ENCODE measurements around the gene COL1A1. TPM values are rescaled to one million over a fixed set of nuclear protein-coding genes. Genes with fewer than 3 reads are reported as not detected.

COL1A1 gene
- total RNA-seq, 1 experiment from 2014 or later = 4.5 TPM

- Mint-ChIP-seq H3K27me3 (ENCODE audit: insufficient read depth, unreplicated experiment) (no peaks in the 10 kb centered on the region), H3K27ac (ENCODE audit: low read depth, unreplicated experiment) (no peak overlapping the region), H3K9me3 (ENCODE audit: unreplicated experiment) (no peaks in the 10 kb centered on the region), H3K36me3 (ENCODE audit: insufficient read depth, unreplicated experiment) (peaks cover 8% of the 10 kb centered on the region), H3K4me3 (ENCODE audit: unreplicated experiment) (no peak overlapping the region), H3K4me1 (ENCODE audit: insufficient read depth, unreplicated experiment) (peaks cover 53% of the 10 kb centered on the region)
- DNase-seq (ENCODE audit: unreplicated experiment) = no peak
- TF ChIP-seq, protein P1, sequence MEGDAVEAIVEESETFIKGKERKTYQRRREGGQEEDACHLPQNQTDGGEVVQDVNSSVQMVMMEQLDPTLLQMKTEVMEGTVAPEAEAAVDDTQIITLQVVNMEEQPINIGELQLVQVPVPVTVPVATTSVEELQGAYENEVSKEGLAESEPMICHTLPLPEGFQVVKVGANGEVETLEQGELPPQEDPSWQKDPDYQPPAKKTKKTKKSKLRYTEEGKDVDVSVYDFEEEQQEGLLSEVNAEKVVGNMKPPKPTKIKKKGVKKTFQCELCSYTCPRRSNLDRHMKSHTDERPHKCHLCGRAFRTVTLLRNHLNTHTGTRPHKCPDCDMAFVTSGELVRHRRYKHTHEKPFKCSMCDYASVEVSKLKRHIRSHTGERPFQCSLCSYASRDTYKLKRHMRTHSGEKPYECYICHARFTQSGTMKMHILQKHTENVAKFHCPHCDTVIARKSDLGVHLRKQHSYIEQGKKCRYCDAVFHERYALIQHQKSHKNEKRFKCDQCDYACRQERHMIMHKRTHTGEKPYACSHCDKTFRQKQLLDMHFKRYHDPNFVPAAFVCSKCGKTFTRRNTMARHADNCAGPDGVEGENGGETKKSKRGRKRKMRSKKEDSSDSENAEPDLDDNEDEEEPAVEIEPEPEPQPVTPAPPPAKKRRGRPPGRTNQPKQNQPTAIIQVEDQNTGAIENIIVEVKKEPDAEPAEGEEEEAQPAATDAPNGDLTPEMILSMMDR (IDR thresholded peaks at IDR 0.05; ENCODE audit: unreplicated experiment) = no peak
- ChIA-PET POLR2A (interaction anchor here (1.1 kb wide), 1 partner anchor 19 kb away, joined by 3 read pairs; no protein-coding TSS in a partner anchor), CTCF (interaction anchor here (0.6 to 1.5 kb wide), 5 partner anchors 9 to 51 kb away, joined by 3 to 7 read pairs (median 4); no protein-coding TSS in a partner anchor)
- BruUV-seq (replicated peaks) = no TSS peak
- intact Hi-C loops (cut with micrococcal nuclease) = no loop called here
These were observed 20.3 kb downstream of the COL1A1 start for GRCh38 chr17:50181144-50181543.

DNA sequence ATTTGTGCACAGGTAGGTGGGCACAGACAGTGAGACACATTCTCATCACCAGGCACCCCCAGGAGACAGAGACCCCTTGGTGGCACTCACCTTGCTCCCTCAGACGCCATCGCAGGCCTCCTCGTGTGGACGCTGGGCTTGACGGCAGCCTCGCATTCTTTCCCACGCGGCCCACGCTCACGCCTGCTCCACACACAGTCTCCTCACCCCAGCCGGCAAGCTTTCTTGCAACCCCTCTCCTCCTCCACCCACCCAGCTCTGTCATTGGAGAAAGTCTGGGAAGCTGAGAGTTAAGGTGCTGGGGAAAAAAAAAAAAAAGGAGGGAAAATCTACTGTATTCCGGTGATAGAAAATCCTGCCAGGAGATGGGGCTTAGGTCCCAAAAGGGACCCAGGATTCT lies 20.8 kb downstream of the COL1A1 start:
- Mint-ChIP-seq H3K27me3 (ENCODE audit: insufficient read depth, unreplicated experiment) (no peaks in the 10 kb centered on the region), H3K36me3 (ENCODE audit: insufficient read depth, unreplicated experiment) (peaks cover 8% of the 10 kb centered on the region), H3K4me3 (ENCODE audit: unreplicated experiment) (no peak overlapping the region), H3K4me1 (ENCODE audit: insufficient read depth, unreplicated experiment) (peaks cover 53% of the 10 kb centered on the region), H3K9me3 (ENCODE audit: unreplicated experiment) (no peaks in the 10 kb centered on the region), H3K27ac (ENCODE audit: low read depth, unreplicated experiment) (no peak overlapping the region)
- ChIA-PET POLR2A (interaction anchor here (0.6 to 1.1 kb wide), 2 partner anchors 19 to 86 kb away, joined by 3 read pairs; no protein-coding TSS in a partner anchor), CTCF (interaction anchor here (0.6 to 1.5 kb wide), 2 partner anchors 11 to 468 kb away, joined by 3 to 7 read pairs; no protein-coding TSS in a partner anchor)
- intact Hi-C loops (cut with micrococcal nuclease) = no loop called here
- DNase-seq (ENCODE audit: unreplicated experiment) = no peak
- TF ChIP-seq, protein P1 (IDR thresholded peaks at IDR 0.05; ENCODE audit: unreplicated experiment) = no peak
- BruUV-seq (replicated peaks) = no TSS peak

GRCh38 chr17:50180111-50180510 lies 21.3 kb downstream of the COL1A1 start:
- Mint-ChIP-seq H3K36me3 (ENCODE audit: insufficient read depth, unreplicated experiment) (peaks cover 2% of the 10 kb centered on the region), H3K4me3 (ENCODE audit: unreplicated experiment) (no peak overlapping the region), H3K27ac (ENCODE audit: low read depth, unreplicated experiment) (no peak overlapping the region), H3K9me3 (ENCODE audit: unreplicated experiment) (no peaks in the 10 kb centered on the region), H3K27me3 (ENCODE audit: insufficient read depth, unreplicated experiment) (no peaks in the 10 kb centered on the region), H3K4me1 (ENCODE audit: insufficient read depth, unreplicated experiment) (peaks cover 53% of the 10 kb centered on the region)
- POLR2A ChIA-PET = interaction anchor here (0.6 kb wide), 1 partner anchor 86 kb away, joined by 3 read pairs; no protein-coding TSS in a partner anchor
- CTCF ChIA-PET = interaction anchor here (0.6 kb wide), 1 partner anchor 468 kb away, joined by 3 read pairs; no protein-coding TSS in a partner anchor
- TF ChIP-seq, protein P1 (IDR thresholded peaks at IDR 0.05; ENCODE audit: unreplicated experiment) = no peak
- BruUV-seq (replicated peaks) = no TSS peak
- intact Hi-C loops (cut with micrococcal nuclease) = no loop called here
- DNase-seq (ENCODE audit: unreplicated experiment) = no peak

DNA sequence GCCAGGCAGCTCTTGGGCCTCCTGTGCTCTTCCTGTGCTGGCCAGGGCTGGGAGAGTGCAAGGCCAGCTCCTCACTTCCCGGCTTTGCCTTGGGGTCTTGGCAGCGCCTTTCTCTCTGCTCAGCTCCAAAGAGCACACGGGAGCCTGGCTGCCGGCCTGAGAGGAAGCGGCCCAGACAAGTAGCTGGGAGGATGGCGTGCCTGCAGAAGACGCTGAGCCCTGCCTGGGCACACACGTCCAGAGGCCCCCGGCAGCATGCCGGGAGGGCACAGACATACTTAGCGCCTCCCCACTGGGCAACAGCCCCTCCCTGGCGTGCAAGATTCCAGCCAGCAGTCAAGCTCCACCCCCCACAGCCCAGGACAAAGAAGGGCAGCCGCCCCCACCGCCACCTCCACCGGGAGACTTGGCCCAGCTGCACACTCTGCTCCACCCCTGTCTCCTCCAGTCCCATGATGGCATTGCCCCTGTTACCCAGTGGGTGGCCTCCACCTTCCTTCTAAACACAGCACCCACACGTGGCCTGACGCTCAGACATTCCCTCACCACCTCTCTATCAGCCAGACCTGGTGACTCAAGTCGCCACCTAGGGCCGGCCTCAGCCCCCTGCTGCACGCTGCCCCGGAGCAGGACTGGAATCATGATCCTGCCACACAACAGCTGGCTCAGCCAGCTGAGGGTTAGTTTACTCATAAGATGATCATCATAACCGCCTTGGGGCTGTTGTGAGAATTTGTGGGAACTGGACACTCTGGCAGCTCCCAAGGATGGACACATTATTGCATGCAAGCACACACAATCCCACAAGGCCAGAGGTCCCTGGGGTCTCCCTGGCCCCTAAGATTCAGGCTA lies 23.2 kb downstream of the COL1A1 start:
- Mint-ChIP-seq H3K27me3 (ENCODE audit: insufficient read depth, unreplicated experiment) (no peaks in the 10 kb centered on the region), H3K9me3 (ENCODE audit: unreplicated experiment) (no peaks in the 10 kb centered on the region), H3K27ac (ENCODE audit: low read depth, unreplicated experiment) (peak overlapping the region; percentile 52), H3K4me1 (ENCODE audit: insufficient read depth, unreplicated experiment) (peaks cover 42% of the 10 kb centered on the region), H3K36me3 (ENCODE audit: insufficient read depth, unreplicated experiment) (no peaks in the 10 kb centered on the region), H3K4me3 (ENCODE audit: unreplicated experiment) (peak overlapping the region; percentile 15)
- POLR2A ChIA-PET = interaction anchor here (0.7 to 2.9 kb wide), 15 partner anchors 9 to 168 kb away, joined by 3 to 35 read pairs (median 4); partner anchors contain the start of genes ITGA3 and PPP1R9B
- peak; percentile 98 for DNase-seq (ENCODE audit: unreplicated experiment)
- no TSS peak for BruUV-seq (replicated peaks)
- TF ChIP-seq, protein P1 (IDR thresholded peaks at IDR 0.05; ENCODE audit: unreplicated experiment) = peak; percentile 33
- CTCF ChIA-PET = interaction anchor here (0.6 to 3.6 kb wide), 28 partner anchors 9 to 281 kb away, joined by 3 to 34 read pairs (median 4); partner anchors contain the start of gene COL1A1
- intact Hi-C loops (cut with micrococcal nuclease) = no loop called here

Measured in MCF 10A (cell line).